Fibroblast of lung (primary cell): ENCODE data around the gene APOH.

Experiments
- EZH2 ChIP-seq: IDR thresholded peaks from 2 replicates; pipeline ENCODE4 v1.5.1; 2012; ENCODE audit warnings: low read length, control low read depth, mild to moderate bottlenecking; ENCODE audit errors: missing control alignments
- TF ChIP-seq, protein P1 (sequence below), 2 donors: IDR thresholded peaks in 1 of 2; conservative IDR thresholded peaks in 1 of 2; 1 replicate in 1 of 2; 2 replicates in 1 of 2; pipeline ENCODE4 v1.5.1; 2011 to 2012; ENCODE audit warnings: low read length in 2 of 2, control low read depth in 1 of 2, inconsistent platforms in 1 of 2, low read depth in 1 of 2, mild to moderate bottlenecking in 1 of 2

DNA sequence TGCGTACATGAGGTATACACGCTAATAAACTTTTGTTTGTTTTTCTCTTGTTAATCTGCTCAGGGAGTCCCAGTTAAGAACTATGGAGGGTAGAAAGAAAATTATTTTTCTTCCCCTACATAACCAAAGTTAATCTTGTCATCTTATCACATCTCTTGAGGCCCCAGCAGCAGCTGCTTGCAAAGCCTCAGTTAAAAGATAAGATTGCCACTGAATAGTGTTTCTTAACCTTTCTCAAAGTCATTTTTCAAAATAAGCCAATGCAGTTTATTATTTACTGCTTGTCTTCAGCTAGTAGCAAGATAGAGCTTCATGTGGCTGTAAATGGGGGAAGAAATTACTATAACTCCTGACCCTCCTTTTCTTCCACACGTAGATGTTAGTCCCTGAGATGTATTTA is 21.5 kb upstream of the APOH start:
- TF ChIP-seq, protein P1, sequence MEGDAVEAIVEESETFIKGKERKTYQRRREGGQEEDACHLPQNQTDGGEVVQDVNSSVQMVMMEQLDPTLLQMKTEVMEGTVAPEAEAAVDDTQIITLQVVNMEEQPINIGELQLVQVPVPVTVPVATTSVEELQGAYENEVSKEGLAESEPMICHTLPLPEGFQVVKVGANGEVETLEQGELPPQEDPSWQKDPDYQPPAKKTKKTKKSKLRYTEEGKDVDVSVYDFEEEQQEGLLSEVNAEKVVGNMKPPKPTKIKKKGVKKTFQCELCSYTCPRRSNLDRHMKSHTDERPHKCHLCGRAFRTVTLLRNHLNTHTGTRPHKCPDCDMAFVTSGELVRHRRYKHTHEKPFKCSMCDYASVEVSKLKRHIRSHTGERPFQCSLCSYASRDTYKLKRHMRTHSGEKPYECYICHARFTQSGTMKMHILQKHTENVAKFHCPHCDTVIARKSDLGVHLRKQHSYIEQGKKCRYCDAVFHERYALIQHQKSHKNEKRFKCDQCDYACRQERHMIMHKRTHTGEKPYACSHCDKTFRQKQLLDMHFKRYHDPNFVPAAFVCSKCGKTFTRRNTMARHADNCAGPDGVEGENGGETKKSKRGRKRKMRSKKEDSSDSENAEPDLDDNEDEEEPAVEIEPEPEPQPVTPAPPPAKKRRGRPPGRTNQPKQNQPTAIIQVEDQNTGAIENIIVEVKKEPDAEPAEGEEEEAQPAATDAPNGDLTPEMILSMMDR (conservative IDR thresholded peaks at IDR 0.05 in 1 of 2, IDR thresholded peaks at IDR 0.05 in 1 of 2; ENCODE audit: low read depth in 1 of 2, low read length in 2 of 2), result no peak
- no peak for TF ChIP-seq EZH2
